GM19099 (cell line): ENCODE results near the gene DAPK1.

Source experiments
- POLR2A ChIP-seq: IDR thresholded peaks from 3 replicates; pipeline ENCODE4 v1.6.1; 2011; ENCODE audit warnings: low read depth; ENCODE audit not compliant: insufficient read length; ENCODE audit errors: extremely low read depth

Gene DAPK1

GRCh38 chr9:87497604-87498045 is at the start of gene DAPK1:
TSS of gene DAPK1 (plus strand) at chr9:87497867. CDS start at chr9:87499078, 1,211 bp downstream.
- peak; percentile 76 for TF ChIP-seq POLR2A

- no peak for TF ChIP-seq POLR2A
Measured at GRCh38 chr9:87451149-87451548, 46.5 kb upstream of the DAPK1 start.

- no peak for TF ChIP-seq POLR2A
Measured at GRCh38 chr9:87455407-87455806, 42.3 kb upstream of the DAPK1 start.

GRCh38 chr9:87461256-87461655 is 36.4 kb upstream of the DAPK1 start:
- TF ChIP-seq POLR2A: no peak

DNA sequence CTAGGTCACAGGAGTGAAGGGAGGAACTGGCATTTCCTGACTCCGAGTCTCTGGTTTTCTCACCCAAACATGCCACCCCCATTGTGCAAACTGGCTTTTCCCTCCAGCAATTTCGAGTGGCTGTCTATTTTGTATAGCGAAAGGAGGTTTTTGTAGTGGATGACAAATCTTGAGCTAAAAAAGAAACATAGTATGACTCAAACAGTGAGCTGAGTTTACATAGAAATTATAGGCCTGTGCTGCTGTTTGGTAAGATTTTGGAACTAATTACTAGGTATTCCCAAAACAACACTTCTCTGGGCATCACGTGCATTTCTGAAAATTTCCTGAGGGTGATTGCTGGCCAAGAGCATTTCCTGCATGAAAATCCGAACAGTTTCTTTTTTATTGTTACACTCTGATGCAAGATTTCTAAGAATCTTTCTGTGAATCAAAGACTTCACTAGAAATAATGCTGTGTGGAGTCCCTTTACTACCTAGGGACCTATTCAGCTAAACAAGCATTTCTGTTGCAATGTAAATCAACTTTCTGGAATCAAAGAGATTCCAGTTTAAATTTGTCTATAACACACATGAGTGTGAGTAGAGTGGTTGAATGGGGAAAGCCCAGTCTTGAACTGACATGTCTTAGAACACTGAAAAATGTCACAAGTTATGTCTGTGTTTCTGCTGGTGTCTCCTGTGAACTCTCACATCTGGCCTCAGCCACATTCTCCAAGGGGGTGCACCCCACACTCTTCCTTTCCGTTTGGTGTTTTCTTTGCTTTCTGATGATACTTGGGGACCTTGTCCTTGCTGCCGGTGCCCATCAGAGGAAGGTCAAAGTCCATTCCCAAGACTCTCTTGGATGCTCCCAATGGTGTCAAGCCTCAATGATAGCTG is 33.3 kb upstream of the DAPK1 start:
- TF ChIP-seq POLR2A: no peak

- no peak for TF ChIP-seq POLR2A
Measured at GRCh38 chr9:87464992-87465378, 32.7 kb upstream of the DAPK1 start.

DNA sequence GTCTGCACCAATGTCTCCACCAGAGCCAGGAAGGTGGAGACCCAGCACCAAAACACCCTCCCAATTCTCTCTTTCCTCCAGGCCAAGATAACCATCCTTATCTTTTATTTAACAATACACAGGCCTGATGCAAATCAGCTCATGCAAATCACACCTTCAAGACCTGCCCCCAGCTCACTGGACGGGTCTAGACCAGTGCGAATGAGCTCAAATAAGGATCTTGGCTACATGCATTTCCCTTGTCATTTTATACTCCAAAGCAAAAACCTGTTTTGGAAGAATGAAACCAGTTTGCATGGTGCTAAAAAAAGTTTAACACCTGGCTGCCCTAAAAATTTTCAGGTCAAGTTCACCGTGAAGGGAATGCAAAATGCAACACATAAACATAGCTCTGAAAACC is 31.9 kb upstream of the DAPK1 start:
- TF ChIP-seq POLR2A: no peak

DNA sequence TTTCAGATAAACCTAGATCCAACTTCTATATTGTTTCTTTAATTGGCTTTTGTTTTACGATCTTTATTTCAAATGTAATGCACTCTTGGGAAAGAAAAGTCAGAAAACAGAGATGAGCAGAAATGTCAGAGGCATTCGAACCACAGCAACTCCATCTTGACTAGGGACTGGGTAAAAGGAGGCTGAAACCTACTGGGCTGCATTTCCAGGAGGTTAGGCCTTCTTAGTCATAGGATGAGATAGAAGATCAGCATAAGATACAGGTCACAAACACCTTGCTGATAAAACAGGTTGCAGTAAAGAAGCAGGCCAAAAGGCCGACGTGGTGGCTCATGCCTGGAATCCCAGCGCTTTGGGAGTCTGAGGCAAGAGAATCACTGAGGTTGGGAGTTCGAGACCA is 30.5 kb upstream of the DAPK1 start:
- no peak for TF ChIP-seq POLR2A

- no peak for TF ChIP-seq POLR2A
Measured at GRCh38 chr9:87469793-87470465, 27.7 kb upstream of the DAPK1 start.

- TF ChIP-seq POLR2A: no peak
Measured at GRCh38 chr9:87471746-87472145, 25.9 kb upstream of the DAPK1 start.

DNA sequence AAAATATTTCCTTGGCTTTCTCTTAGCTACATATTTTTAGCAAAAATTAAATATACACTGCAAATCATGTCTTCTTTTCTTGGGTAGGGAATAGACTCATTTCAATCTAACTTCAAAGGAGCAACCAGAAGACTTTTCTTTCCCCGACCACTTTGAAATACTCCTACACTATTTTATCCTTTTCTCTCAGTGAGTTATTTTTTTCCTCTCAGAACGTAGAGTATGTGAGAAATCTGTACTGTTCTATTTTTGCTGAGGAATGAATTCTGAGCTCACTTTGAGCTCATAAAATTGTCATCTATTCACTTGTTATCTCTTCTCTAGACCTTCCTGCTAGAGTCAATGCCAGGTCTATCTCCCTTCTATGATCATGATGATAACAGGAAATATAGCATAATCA is 22.2 kb upstream of the DAPK1 start:
- no peak for TF ChIP-seq POLR2A

DNA sequence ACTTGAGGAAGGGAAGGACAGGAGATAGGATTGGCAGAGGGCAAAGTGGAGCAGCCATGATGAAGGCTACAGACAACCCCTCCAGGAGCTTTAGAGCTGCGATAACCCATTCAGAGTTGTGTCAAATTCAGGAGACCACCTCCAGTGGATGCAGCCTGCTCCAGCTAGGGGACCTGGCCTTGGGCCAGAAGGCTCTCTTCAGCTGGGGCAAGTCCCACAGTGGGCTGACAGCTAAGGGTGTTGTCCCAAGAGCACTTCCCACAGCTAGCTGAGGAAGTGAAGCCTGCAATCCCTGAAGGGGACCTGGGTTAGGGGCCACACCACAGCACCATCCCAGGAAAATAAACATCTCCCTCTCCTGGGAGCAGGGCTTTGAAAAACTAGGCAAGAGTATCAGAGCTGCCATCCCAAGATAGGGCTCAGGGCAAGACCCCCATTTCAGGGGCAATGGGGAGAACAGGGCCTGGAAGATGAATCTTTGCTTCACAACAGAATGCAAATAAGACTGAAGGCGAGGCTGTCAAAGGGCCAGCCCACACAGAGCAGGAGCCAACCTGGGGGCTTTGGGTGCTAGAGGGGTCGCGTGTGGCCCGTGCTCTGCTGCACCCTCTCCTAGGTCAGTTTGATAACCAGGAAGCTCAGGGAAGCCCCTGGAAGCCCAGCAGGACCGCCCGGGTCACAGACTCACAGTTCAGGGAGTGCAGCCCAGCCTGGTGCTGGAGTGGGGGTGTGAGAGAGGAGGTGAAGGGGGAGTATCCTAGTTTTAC is 19.3 kb upstream of the DAPK1 start:
- no peak for TF ChIP-seq POLR2A

- no peak for TF ChIP-seq POLR2A
Measured at GRCh38 chr9:87479801-87480201, 17.9 kb upstream of the DAPK1 start.

DNA sequence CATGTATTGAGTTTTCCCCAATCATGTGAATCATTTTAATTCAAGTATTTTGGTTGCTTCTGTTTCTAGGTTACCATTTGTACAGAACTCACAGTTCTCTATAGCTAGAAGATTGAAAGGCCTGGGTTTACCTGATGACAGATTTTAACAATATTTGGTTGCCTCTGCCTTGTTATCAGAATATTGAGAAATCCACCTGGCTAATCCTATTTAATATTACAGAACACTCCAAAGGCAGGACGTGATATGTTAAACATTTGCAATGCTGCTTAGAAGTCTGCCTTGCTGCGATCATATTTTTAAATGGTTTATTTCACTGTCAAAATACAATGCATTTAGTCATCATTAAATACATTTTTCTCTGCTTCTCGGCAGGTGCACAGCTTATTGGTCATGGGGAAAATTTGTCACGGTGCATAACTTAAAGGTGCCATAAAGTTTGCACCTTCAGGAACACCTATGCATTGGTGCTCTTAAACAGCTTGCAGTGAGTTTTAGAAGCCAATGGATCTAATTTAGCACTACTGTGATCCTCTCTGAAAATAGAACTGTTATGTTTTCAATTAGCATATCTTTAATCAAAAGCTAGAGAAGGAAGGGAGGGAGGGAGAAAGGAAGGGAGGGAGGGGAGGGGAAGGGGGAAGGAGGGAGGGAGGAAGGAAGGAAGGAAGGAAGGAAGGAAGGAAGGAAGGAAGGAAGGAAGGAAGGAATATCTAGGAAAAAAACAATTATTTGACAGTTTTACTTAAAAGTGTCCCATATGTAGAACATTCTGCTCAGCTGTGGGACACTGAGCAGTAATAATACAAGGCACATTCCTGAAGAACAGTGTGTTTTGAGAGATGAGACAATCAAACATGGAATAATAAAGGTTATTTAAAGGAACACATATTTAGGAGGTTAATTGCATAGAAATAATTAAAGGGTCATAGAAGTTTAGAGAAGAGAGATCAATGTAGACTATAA is 15.5 kb upstream of the DAPK1 start:
- no peak for TF ChIP-seq POLR2A
